OCI-M2 (cell line): ENCODE results near the gene TBCA.

Experiments used
- DNase-seq: peaks from one replicate; lab custom pipeline; 2025; ENCODE audit not compliant: unreplicated experiment; lab: John Stamatoyannopoulos, UW

TBCA gene

DNA sequence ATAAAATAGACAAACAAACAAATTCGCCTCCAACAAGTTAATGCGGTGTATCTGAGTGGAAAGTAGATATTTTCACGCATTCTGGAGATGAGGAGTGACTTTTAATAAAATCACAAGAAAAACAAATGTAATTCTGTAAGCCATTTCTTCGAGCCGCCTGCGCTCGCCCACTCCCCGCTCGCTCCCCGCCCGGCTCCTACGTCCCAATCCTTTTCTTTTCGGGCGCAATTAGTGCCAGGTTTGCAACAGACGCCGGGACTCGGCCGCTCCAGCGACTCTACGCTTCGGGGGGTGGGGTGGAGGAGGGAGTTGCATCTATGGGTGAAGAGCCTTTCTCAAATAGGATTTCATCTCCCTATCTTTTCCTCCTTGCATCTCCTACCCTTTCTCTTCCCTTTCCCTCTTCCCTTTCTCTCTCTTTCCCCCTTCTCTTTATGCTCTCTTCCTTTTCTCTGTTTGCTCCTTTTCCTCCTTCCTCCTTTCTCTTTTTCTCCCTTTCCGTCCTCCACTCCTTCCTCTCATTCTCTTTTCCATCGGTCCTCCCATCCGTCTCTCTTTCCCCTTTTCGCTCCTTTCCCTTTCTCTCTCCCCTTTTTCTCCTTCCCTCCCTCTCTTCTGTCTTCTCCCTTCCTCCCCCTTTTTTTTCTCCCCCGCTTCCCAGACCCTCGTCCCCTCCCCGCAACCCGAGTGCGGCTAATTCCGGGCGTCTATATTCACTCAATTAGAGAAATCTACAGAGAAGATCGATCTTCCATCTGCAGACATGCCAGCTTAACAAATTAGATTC lies 131.6 kb downstream of the TBCA start:
- no peak for DNase-seq

DNA sequence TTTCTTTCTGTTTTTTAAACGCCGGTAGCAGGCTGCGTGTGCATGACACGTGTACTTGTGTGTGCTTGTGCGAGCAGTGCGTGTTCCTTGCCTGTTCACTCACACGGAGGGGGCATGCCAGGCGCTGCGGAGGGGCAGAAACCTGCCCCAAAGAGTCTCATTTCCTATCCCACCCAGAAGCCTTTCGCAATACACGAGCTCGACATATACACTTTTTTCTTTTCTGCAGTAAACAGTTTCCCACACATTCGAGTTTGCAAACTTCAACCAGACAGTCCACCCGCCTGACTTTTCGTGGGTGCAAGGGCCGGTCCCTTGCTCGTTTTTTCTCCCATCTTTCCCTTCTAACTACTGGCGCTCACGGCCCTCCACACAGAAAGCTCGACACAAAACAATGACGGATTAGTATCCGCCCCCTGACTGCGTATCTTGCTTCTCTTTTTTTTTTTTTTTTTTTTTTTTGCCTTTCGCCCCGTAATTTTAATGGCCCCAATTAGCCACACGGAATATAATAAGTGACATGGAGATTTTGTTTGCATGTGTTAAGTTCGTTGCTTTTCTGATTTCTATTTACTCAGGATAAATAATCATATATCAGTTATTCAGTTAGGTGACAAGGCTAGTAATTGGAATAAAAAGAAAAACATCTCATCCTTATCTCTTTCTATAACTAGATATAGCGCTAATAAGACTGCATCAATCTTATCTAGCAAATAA lies 132.3 kb downstream of the TBCA start:
- DNase-seq = no peak

DNA sequence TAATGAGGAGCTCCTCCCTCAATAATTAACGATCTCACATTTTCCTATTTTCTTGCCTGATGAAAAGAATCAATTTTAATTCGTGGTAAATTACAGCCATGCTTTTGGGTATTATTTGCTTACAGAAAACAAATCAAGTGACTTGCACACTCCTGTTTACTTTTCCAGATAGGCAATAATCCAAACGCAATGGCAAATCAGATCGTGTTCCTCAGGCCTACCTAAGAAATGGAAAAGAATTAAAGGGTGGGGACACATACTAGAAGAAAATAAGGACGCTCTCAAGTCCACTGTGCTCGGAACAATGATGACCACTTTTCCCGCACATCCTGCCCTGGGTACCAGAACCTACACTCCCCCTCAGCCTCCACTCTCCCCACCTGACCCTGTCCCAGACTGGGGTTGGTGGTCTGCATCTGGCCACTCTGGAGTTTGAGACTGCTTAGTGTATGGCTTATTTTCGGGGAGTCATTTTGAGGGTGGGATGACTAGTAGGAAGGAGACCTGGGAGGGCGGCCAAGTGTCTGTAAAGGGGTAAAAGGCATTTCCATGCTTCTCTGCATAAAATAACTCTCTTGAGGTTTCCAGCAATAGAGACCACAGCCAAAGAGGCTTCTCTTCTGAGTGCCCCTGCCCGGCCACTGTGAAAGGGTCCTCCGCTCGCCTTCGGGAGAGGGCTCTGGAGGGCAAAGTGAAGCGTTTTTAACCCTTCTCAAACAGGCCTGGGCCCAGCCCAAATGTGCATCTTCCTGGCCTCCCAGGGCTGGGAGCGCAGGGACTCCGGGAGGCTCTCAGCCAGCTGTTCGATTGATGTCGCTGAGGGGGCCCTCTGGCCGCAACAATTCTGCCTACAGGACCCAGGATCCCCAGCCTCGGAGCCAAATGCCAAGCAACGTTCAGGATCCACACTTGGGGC lies 133.1 kb downstream of the TBCA start:
- DNase-seq = no peak

DNA sequence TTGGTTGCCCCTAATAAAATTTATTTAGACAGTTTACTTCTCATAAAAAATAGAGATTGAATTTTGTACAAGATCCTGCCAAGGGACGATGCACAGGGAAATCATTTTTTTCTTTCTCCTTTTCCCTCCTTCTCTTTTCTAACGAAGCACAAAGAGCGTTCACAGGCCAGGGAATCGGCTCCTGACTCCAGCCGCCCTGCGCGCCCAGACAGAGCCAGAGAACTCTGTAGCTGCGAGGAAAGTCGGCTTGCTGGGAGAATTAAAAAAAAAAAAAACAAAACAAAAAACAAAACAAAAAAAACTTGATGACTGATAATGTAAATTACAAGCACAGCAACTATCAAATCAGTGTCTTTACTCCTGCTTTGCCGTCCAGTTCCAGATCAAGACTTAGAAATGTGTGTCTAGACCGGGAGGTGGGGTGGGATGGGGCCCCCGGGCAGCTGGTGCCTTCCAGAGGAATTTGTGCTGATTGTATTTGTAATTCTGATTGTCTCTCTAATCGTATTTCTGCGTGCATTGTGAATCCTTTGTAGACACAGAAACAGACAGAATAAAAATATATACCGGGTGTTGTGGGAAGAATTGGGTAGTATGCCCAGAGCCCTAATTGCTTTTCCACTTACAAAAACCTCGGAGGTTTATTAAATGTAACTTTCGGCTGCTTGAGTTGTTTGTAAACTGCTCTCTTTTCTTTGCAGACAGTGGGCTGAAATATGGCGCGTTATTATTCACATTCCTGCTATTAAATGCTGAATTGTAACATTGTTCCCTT lies 134.0 kb downstream of the TBCA start:
- DNase-seq = no peak

DNA sequence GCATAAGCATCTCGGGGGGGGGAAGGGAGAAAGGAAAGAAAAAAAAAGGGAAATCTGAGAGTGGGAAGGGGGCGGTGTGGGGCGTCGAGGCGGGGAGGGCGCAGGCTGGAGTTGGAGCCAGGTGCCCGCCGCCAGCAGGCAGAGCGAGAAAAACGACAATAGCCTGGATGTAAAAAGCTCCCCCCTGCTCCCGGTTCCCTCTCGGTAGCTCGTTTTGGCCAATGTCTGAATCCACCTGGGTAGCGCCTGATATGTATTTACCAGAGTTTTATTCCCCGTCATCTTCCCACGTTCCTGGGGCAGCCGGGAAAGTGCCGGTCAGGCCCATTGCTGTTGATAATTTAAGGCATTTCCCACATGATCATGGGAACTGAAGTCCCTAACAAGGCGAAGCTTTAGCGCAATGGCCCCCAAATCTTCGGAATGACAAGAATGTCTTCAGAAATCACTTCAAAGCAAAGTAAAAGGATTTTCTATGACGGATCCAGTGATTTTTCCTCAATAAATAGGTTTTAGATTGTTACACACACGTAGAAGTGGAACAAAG lies 134.7 kb downstream of the TBCA start:
- DNase-seq = no peak
